GM23248 (cell line): ENCODE measurements around the gene SRCIN1.

Experiments
- EZH2 ChIP-seq: fragments of 200-600 bp; sonication (generic); IDR thresholded peaks from 2 replicates; pipeline ENCODE4 v1.6.1; 2018; ENCODE audit warnings: antibody characterized with exemption, mild to moderate bottlenecking; ENCODE audit not compliant: insufficient read depth, poor library complexity, severe bottlenecking
- EZH2phosphoT487 ChIP-seq: fragments of 200-600 bp; sonication (generic); IDR thresholded peaks from 2 replicates; pipeline ENCODE4 v1.6.1; 2018; ENCODE audit warnings: antibody characterized with exemption, moderate library complexity, mild to moderate bottlenecking, low read depth; ENCODE audit not compliant: insufficient read depth

DNA sequence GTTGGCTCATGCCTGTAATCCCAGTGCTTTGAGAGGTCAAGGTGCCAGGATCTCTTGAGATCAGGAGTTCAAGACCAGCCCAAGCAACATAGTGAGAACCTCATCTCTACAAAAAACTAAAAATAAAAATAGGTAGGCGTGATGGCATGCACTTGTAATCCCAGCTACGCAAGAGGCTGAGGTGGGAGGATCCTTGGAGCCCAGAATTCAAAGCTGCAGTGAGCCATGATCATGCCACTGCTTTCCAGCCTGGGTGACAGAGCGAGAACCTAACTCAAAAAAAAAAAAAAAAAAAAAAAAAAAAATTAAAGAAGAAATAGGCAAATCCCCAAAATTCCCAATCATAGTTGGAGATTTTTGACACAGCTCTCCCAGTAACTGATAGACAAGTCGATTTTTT, 32.2 kb upstream of the SRCIN1 start:
- TF ChIP-seq EZH2phosphoT487: no peak
- no peak for TF ChIP-seq EZH2
